ENCODE data around the gene UGT1A10. TPM values are rescaled to one million over a fixed set of nuclear protein-coding genes. Genes with fewer than 3 reads are reported as not detected.

Gene UGT1A10
- total RNA-seq, 1 experiment from 2014 or later, result not detected

DNA sequence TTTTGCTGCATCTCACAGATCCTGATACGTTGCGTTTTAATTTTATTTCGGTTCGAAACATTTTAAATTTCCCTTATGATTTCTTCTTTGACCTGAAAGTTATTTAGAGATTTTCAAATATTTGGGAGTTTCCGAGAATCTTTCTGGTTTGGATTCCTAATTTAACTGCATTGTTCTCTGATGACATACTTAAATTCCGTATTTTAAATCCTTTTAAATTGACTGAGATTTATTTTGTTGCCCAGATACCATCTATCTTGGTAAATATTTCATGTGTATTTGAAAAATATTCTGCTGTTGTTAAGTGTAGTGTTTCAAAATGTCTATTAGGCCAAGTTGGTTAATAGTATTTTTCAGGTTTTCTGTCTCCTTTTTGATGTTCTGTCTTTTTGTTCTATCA is 179.6 kb downstream of the UGT1A10 start:
- DNase-seq (ENCODE audit: low spot score), result no peak
- in situ Hi-C loops (cut with HindIII; ENCODE audit: low sequenced_read_pairs), result no loop called here

DNA sequence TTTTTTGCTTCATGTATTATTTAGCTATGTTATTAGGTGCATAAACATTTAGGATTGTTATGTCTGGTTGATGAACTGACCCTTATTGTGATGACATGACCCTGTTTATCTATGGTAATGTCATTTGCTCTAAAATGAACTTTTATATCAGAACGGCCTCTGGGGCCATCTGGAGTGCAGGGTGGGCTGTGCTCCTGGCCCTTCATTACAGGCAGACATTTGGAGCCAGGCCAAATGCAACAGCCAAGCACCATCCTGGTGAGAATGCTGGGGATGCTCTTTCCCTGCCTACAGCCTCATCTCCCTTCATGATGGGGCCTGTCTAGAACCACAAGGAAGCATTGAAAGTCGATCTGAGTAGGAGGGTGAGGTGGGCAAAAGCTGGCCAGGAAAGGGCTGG is 180.1 kb downstream of the UGT1A10 start:
- in situ Hi-C loops (cut with HindIII; ENCODE audit: low sequenced_read_pairs), result no loop called here
- DNase-seq (ENCODE audit: low spot score), result no peak

DNA sequence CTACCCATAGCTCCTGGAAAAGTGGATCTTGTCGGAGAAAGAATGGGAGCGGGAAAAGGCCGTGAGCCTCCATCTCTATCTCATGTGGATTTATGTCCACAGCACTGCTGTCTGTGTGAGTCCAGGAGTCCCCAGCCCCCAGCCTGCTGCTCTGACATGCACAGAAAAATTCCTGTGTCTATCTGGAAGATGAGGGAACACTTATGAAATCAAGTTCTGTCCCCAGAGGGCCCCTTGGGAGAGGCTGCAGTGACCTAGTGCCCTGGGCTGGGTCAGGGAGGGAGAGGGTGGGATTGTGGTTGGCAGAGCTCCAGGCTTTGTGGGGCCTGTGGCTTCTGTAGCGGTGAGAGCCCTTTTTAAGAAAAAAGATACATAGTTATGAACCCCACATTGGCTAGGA is 180.5 kb downstream of the UGT1A10 start:
- no peak for DNase-seq (ENCODE audit: low spot score)
- in situ Hi-C loops (cut with HindIII; ENCODE audit: low sequenced_read_pairs), result no loop called here

DNA sequence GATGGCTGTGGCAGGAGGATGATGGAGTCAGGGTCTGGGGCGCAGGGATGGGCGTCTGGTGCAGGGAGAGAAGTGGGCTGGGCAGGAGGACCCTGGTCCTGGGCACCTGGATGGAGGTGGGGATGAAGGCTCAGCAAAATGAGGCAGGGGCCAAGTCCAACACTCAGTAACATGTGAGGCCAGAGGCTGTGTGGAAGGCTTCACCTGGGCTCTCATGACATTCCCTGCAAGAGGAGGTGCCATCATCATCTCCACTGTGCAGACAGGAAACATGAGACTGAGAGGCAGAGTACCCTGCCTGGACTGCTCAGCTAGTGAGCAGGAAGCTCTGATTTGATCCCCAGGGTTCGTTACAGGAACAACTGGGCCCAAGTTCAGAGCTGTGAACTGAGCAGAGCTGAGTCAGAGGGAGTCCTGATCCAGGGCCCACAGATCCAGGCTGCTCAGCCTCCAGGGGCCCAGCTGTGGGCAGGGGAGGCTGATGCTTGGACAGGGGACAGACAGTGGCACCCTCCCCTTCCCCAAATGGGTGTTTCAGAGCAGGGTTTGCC is 181.2 kb downstream of the UGT1A10 start:
- in situ Hi-C loops (cut with HindIII; ENCODE audit: low sequenced_read_pairs), result no loop called here
- DNase-seq (ENCODE audit: low spot score), result no peak

DNA sequence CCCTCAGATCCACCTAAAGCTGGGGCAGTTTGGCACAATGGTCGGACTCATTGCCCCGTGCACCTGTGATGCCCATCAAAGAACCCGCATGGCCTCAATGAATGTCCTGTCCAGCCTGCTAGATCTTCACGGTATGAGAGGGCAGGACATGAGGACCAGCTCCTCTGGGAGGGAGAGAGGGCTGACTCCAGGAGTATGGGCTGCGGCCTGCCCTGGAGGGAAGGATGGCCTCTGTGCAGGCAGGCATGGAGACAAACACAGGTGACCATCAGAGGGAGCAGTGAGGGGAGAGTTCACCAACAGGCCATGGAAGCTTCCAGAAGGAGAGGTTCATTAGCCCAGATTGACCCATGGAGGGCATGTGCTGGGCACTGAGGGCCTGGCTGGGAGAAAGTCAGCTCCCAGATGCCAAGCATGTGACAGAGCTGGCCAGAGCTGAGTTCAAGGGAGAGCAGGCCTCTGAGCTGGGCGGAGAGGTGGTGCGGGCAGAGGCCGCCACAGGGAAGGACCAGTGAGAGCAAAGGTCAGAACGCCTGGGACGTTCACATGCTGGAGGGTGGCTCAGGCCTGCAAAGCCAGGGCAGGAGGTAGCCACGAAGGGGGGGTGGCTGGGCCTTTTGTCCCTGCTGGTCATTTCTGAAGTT is 181.9 kb downstream of the UGT1A10 start:
- in situ Hi-C loops (cut with HindIII; ENCODE audit: low sequenced_read_pairs), result no loop called here
- DNase-seq (ENCODE audit: low spot score), result no peak

DNA sequence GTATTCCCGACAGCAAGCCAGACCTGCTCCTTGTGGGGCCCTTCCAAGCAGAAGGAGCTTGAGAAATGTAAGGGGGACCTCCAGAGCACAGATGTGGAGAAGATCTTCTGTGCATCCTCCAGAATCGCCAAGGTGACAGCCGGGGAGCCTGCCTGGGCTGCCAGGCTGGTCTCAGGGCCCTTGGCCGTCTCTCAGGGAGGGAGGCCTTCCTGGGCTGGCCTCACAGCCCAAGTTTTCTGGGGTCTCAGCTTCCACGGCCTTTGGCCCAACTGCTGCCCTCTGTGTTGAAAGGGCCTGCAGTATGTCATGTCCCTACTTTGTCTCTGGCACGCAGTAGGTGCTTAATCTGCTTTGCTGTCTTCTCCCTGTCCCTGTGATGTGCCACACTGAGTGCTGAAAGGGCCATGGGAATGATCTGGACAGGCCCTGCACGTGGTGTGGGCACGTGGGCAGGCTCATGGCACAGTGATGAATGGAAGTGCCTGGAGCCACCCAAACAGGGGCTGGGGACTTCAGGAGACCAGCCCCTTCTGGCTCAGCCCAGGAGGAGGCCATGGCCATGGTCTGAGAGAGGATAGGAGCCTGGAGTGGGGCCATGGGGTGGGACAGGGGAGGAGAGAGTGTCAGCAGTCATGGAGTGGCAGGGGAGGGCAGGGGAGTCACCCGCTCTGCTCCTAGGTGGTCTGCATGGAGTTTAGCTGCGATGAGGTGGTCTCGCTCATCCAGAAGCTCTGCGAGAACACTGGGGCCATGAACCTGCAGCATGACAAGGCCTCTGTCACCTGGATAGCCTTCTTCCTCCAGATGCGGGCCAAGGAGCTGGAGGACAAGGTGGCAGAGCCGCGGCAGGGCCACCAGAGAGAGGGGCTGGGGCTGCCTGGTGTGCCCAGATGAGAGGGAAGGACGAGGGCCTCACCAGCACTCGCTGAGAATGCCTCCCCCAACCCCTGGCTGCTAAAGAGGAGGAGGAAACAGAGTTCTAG is 182.7 kb downstream of the UGT1A10 start:
- in situ Hi-C loops (cut with HindIII; ENCODE audit: low sequenced_read_pairs), result no loop called here

DNA sequence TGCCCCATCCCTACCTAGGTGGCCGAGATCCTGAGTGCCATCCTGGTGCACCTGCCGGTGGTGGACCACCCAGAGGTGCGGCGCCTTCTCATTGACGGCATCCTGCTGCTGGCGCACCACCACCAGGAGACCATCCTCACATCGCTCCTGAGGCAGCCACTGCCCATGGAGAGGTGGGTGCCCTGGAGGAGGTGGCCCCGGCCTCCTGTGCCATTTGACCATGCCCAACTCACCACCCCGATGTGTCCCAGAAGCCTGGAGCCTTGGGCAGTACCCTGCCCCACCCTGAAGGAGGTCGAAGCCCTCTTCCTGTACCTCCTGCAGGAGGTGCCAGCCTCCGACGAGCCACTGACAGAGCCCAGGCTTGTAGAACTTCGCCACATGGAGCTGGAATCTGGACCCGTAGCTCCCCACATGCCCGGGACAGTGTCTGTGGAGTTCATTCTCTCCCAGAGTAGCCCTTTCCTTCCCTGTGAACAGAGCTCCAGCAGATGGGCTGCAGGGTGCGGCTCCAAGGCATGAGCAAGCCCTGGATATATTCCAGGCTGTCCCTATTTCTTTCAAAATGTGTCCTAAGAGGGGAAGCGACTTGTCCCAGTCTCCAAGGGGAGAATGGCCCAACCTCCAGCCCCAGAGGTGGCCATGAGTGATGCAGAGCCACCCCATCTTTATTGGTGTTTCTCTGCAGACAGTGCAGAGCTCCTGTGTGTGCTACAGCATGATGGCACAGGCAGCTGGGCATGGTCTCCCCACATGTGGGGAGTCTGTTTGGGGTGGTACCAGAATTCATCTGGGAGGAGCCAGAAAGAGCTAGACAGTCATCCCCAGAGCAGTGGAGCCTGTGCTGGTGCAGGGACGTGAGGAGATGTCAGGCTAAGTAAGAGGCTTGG is 183.9 kb downstream of the UGT1A10 start:
- in situ Hi-C loops (cut with HindIII; ENCODE audit: low sequenced_read_pairs), result no loop called here
- DNase-seq (ENCODE audit: low spot score), result no peak

More for the DNA sequence above, 182.7 kb downstream of the UGT1A10 start:
- no peak for DNase-seq (ENCODE audit: low spot score)

DNA sequence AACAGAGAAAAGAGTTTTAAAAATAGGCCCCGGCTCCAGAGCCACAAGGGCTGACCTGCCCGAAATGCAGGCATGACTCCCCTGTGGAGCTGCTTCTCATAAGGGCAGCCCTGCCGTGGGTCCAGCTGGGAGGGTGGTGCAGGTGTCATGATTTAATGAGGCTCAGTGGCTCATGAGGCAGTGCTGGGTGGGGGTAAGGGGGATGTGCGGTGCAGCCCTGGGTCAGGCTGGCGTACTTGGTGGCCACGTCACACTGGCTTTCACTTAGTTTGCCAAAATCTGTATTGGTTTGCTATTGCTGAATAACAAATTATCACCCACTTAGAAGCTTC is 184.5 kb downstream of the UGT1A10 start:
- in situ Hi-C loops (cut with HindIII; ENCODE audit: low sequenced_read_pairs), result no loop called here
- no peak for DNase-seq (ENCODE audit: low spot score)

DNA sequence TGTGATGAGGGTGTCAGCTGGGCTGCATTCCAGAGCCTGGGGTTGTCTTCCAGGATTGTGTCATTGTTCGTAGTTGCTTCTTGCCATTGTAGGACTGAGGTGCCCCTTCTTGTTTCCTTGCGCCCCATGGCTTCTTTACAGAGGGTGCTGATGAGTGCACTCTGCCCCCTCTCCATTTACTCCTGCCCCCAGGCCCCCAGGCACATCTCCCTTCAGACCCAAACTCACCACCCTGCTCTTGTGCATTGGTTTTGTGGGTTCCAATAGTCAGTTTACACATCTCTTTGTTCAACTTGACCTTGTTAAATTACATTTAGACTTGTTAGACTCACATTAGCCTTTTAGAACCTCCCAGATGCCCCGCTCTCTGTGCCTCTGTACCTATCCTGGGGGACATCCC is 184.9 kb downstream of the UGT1A10 start:
- in situ Hi-C loops (cut with HindIII; ENCODE audit: low sequenced_read_pairs), result no loop called here
- DNase-seq (ENCODE audit: low spot score), result no peak

DNA sequence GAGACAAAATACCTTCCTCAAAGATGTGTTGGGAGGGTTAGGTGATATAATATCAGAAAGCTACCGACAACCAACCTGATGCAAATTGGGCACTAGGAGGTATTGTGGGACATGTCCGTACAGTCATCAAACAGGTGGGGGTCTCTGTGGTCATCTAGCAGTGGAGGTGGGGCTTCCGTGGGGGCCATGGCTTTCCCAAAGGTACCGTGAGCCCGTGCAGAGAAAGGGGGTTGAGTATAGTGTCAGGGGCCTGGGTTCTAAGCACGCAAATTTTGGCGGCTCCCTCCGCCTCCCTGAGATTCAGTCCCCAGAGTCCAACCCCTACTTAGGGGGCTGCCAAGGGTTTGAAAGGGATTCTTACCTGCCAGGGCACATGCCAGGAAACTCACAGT is 185.5 kb downstream of the UGT1A10 start:
- in situ Hi-C loops (cut with HindIII; ENCODE audit: low sequenced_read_pairs), result no loop called here
- DNase-seq (ENCODE audit: low spot score), result no peak

DNA sequence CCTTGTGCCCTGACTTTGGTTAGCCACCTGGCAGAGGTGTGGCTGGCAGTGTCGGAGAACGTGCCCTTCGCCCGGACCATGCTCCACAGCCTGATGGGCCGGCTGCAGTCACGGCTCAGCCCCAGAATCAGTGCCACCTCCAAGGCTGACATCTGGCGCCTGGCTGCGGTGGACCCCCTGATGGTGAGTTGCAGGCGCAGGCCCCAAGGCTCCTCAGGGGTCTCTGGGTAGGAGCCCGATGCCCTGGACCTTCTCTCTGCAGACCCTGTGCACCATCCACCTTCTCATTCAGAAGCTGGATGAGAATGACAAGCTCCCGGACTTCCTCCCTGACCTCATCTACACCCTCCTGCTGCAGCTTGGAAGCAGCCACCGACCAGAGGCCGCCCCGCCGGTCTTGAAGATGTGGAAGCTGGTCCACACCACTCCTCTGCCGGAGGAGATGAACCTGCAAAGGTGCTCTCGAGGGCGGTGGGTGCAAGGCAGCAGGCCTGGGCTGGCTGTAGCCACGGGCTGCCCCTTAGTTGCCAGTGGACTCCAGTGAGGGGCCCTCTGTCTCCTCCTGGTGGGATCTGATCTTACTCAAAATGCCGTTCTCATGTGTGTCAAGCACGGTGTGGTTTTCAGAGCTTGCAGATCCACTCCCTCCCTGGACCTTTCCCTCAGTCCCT is 186.0 kb downstream of the UGT1A10 start:
- in situ Hi-C loops (cut with HindIII; ENCODE audit: low sequenced_read_pairs), result no loop called here
- DNase-seq (ENCODE audit: low spot score), result no peak

Other genes starting within 250 kb of the UGT1A10 start
- gene USP40, start 69.7 kb upstream of the UGT1A10 start, total RNA-seq (2014; rRNA removed; shearing (Covaris generic)), result 21.7 and 23.8 TPM in 2 replicates
- gene UGT1A8, start 18.8 kb upstream of the UGT1A10 start, total RNA-seq (2014; rRNA removed; shearing (Covaris generic)), result not detected in 2 replicates
- gene UGT1A9, start 35.5 kb downstream of the UGT1A10 start, total RNA-seq (2014; rRNA removed; shearing (Covaris generic)), result not detected in 2 replicates
- gene UGT1A7, start 45.5 kb downstream of the UGT1A10 start, total RNA-seq (2014; rRNA removed; shearing (Covaris generic)), result not detected in 2 replicates
- gene UGT1A6, start 56.4 kb downstream of the UGT1A10 start, total RNA-seq (2014; rRNA removed; shearing (Covaris generic)), result not detected in 2 replicates
- gene UGT1A5, start 76.5 kb downstream of the UGT1A10 start, total RNA-seq (2014; rRNA removed; shearing (Covaris generic)), result not detected in 2 replicates
- gene UGT1A4, start 82.3 kb downstream of the UGT1A10 start, total RNA-seq (2014; rRNA removed; shearing (Covaris generic)), result not detected in 2 replicates
- not detected in 2 replicates for gene UGT1A3, start 92.6 kb downstream of the UGT1A10 start, total RNA-seq (2014; rRNA removed; shearing (Covaris generic))
- not detected in 2 replicates for gene UGT1A1, start 123.8 kb downstream of the UGT1A10 start, total RNA-seq (2014; rRNA removed; shearing (Covaris generic))
- not detected in 2 replicates for gene MROH2A, start 141.9 kb downstream of the UGT1A10 start, total RNA-seq (2014; rRNA removed; shearing (Covaris generic))
- 25.0 and 38.5 TPM in 2 replicates for gene HJURP, start 218.1 kb downstream of the UGT1A10 start, total RNA-seq (2014; rRNA removed; shearing (Covaris generic))